ENCODE measurements around the gene TSNAXIP1.

DNA sequence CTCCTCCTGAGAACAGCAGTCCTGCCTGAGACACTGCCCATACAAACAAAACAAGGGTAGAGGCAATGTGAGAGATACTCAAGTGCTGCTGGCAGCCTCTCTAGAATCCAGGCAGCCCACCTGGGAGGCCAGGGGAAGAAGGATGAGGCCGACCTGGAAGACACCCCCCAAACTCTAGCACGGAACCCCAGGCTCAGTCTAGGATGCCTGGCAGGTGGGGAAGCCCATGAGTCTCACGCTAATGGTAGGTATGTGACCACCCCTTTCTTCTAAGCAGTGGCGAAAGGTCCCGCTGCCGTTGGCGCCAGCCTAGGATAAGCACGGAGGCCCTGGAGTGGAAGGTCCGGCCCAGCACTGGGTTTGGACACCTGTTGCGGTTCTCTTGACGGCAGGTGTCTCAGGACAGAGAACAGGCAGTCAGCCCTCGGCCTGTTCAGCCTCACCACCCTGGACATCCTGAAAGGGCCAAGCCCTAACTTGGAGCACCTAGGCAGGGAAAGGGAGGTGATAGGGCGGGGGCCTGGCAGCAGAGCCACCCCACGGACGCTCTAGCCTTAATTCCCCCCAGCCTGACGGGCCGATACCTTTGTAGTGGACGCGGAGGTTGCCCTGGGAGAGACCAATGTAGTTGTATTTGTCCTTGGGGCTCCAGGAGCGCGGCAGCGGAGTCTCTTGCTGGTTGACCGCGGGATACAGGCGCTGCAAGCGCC is 816 bp upstream of the TSNAXIP1 start:
- TF ChIP-seq, protein P1, sequence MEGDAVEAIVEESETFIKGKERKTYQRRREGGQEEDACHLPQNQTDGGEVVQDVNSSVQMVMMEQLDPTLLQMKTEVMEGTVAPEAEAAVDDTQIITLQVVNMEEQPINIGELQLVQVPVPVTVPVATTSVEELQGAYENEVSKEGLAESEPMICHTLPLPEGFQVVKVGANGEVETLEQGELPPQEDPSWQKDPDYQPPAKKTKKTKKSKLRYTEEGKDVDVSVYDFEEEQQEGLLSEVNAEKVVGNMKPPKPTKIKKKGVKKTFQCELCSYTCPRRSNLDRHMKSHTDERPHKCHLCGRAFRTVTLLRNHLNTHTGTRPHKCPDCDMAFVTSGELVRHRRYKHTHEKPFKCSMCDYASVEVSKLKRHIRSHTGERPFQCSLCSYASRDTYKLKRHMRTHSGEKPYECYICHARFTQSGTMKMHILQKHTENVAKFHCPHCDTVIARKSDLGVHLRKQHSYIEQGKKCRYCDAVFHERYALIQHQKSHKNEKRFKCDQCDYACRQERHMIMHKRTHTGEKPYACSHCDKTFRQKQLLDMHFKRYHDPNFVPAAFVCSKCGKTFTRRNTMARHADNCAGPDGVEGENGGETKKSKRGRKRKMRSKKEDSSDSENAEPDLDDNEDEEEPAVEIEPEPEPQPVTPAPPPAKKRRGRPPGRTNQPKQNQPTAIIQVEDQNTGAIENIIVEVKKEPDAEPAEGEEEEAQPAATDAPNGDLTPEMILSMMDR (IDR thresholded peaks at IDR 0.05), result no peak
- TF ChIP-seq EP300 (IDR thresholded peaks at IDR 0.05) (no peak), POLR2A (IDR thresholded peaks at IDR 0.05) (no peak)
